K562 (cell line): Measurements from ENCODE around the gene SPNS1. TPM values are rescaled to one million over a fixed set of nuclear protein-coding genes. Genes with fewer than 3 reads are reported as not detected.

Source experiments
- DPF2 ChIP-seq: fragments of 450-650 bp; IDR thresholded peaks from 2 replicates; pipeline ENCODE4 v1.6.1; 2016
- ERF ChIP-seq: fragments of 450-650 bp; formaldehyde crosslinking; IDR thresholded peaks from 2 replicates; pipeline ENCODE4 v1.4.0; 2020; ENCODE audit warnings: mild to moderate bottlenecking, mixed read lengths
- FIP1L1 ChIP-seq: fragments of 200-400 bp; formaldehyde crosslinking; IDR thresholded peaks from 2 replicates; pipeline ENCODE4 v1.6.1; 2018; ENCODE audit warnings: mild to moderate bottlenecking, low read depth, low read length; ENCODE audit not compliant: poor library complexity, severe bottlenecking
- GTF2F1 ChIP-seq: IDR thresholded peaks from 2 replicates; pipeline ENCODE4 v1.6.1; 2011; ENCODE audit warnings: low read depth, low read length, improper control_type of control experiment
- HDAC8 ChIP-seq: fragments of 450-650 bp; IDR thresholded peaks from 2 replicates; pipeline ENCODE4 v1.6.1; 2016; ENCODE audit warnings: mild to moderate bottlenecking, missing genetic modification characterization, moderate library complexity, missing compliant biosample characterization
- HNRNPUL1 ChIP-seq: fragments of 200-400 bp; formaldehyde crosslinking; IDR thresholded peaks from 2 replicates; pipeline ENCODE4 v1.6.1; 2017; ENCODE audit warnings: low read length
- KLF10 ChIP-seq: fragments of 250-450 bp; sonication (Bioruptor Pico); IDR thresholded peaks from 2 replicates; pipeline ENCODE4 v1.6.1; 2021; ENCODE audit warnings: matching md5 sums
- MAZ ChIP-seq, 2 experiments: fragments of 450-650 bp in 1 of 2; sonication (generic) in 1 of 2; formaldehyde crosslinking; IDR thresholded peaks in 1 of 2; conservative IDR thresholded peaks in 1 of 2; 2 replicates each; pipeline versions ENCODE4 v1.4.0 to v1.5.0; 2020; ENCODE audit warnings: mild to moderate bottlenecking in 1 of 2, missing genetic modification reagents in 1 of 2
- MEF2A ChIP-seq: IDR thresholded peaks from 2 replicates; pipeline ENCODE4 v1.6.1; 2011; ENCODE audit warnings: low read depth, mild to moderate bottlenecking, low read length, moderate library complexity; ENCODE audit not compliant: control insufficient read depth
- NCOA4 ChIP-seq: fragments of 450-650 bp; IDR thresholded peaks from 2 replicates; pipeline ENCODE4 v1.6.1; 2018; ENCODE audit warnings: mild to moderate bottlenecking; ENCODE audit not compliant: partially characterized antibody
- NCOA6 ChIP-seq: fragments of 450-650 bp; IDR thresholded peaks from 2 replicates; pipeline ENCODE4 v1.6.1; 2017; ENCODE audit warnings: mild to moderate bottlenecking
- PHB2 ChIP-seq: fragments of 450-650 bp; IDR thresholded peaks from 2 replicates; pipeline ENCODE4 v1.6.1; 2017; ENCODE audit warnings: low read depth
- POLR2B ChIP-seq: fragments of 450-650 bp; IDR thresholded peaks from 2 replicates; pipeline ENCODE4 v1.6.1; 2018; ENCODE audit warnings: low read depth; ENCODE audit not compliant: partially characterized antibody
- SAP30 ChIP-seq: fragments of 200-600 bp; sonication (generic); IDR thresholded peaks from 2 replicates; pipeline ENCODE4 v1.6.1; 2012; ENCODE audit warnings: borderline replicate concordance, low read depth, mild to moderate bottlenecking, moderate library complexity, low read length, control low read depth, inconsistent platforms; ENCODE audit not compliant: insufficient read depth, poor library complexity, severe bottlenecking
- SMARCE1 ChIP-seq: fragments of 450-650 bp; IDR thresholded peaks from 2 replicates; pipeline ENCODE4 v1.7.1; 2016; ENCODE audit warnings: mild to moderate bottlenecking
- SPI1 ChIP-seq: IDR thresholded peaks from 2 replicates; pipeline ENCODE4 v1.6.1; 2011; ENCODE audit warnings: low read depth, low read length, control low read depth, borderline replicate concordance
- TARDBP ChIP-seq: fragments of 450-650 bp; IDR thresholded peaks from 2 replicates; pipeline ENCODE4 v1.6.1; 2016
- TRIM24 ChIP-seq, 2 experiments: fragments of 450-650 bp; IDR thresholded peaks; 2 replicates each; pipeline ENCODE4 v1.6.1; 2016
- UBTF ChIP-seq, 2 experiments: IDR thresholded peaks; 2 replicates each; pipeline ENCODE4 v1.6.1; 2012; ENCODE audit warnings: improper control_type of control experiment in 2 of 2, low read depth in 2 of 2, low read length in 2 of 2, borderline replicate concordance in 1 of 2
- USF2 ChIP-seq: sonication (generic); formaldehyde crosslinking; IDR thresholded peaks from 2 replicates; pipeline ENCODE4 v1.5.0; 2020; ENCODE audit warnings: missing genetic modification reagents
- ZBED1 ChIP-seq: IDR thresholded peaks from 2 replicates; pipeline ENCODE4 v1.6.1; 2014
- ZBTB12 ChIP-seq: fragments of 250-450 bp; sonication (Bioruptor Pico); IDR thresholded peaks from 2 replicates; pipeline ENCODE4 v1.4.0; 2020
- ZFX ChIP-seq: sonication (generic); formaldehyde crosslinking; IDR thresholded peaks from 2 replicates; pipeline ENCODE4 v1.8.0; 2022; ENCODE audit warnings: mild to moderate bottlenecking, missing genetic modification reagents, moderate library complexity
- ZNF140 ChIP-seq: fragments of 250-450 bp; sonication (Bioruptor Pico); IDR thresholded peaks from 2 replicates; pipeline ENCODE4 v1.8.0; 2021; ENCODE audit warnings: moderate library complexity, mild to moderate bottlenecking, inconsistent platforms
- ZNF212 ChIP-seq: fragments of 450-650 bp; formaldehyde crosslinking; IDR thresholded peaks from 2 replicates; pipeline ENCODE4 v1.4.0; 2020; ENCODE audit warnings: mild to moderate bottlenecking
- ZNF274 ChIP-seq: IDR thresholded peaks from 2 replicates; pipeline ENCODE4 v1.6.1; 2011; ENCODE audit warnings: low read depth, mild to moderate bottlenecking, low read length, moderate library complexity, borderline replicate concordance
- ZNF766 ChIP-seq: fragments of 200-800 bp; sonication (Bioruptor generic); conservative IDR thresholded peaks from 2 replicates; pipeline ENCODE4 v1.6.1; 2016; ENCODE audit warnings: missing genetic modification characterization, missing compliant biosample characterization
- polyA plus RNA-seq, 8 experiments: library from polyadenylated mRNA; depleted of rRNA in 4 of 8; stranded (reverse) in 5 of 8; unstranded in 3 of 8; fragments of >200 nt; fragmentation: Nextera tagmentation in 2 of 8; fragmentation: Illumina TruSeq in 1 of 8; extraction: Ambion mirVana in 2 of 8; extraction: Trizol in 1 of 8; gene quantifications; 2 replicates each; pipeline versions ENCODE4 v1.2.1 to v1.2.3, GENCODE V29; 2011 to 2014; ENCODE audit warnings: inconsistent platforms in 1 of 8, missing spikeins in 1 of 8
- total RNA-seq, 7 experiments: library from RNA; depleted of rRNA in 6 of 7; stranded (reverse); fragments of >200 nt in 6 of 7; fragmentation: Illumina TruSeq in 2 of 7; extraction: Trizol in 2 of 7; gene quantifications; 2 replicates each; pipeline versions ENCODE4 v1.2.1 to v1.2.3, GENCODE V29; 2011 to 2021; ENCODE audit warnings: low replicate concordance in 1 of 7

The SPNS1 gene
- total and polyA plus RNA-seq, 9 of the 15 experiments (the other 6 are each of a cell fraction or from before 2014, with no cell fraction given) = 0.58 to 64.9 (median 13.7) TPM

- TF ChIP-seq ZNF274 (no peak), TARDBP (no peak), USF2 (CRISPR knock-in tag) (no peak), SAP30 (peak; percentile 55), ERF (CRISPR knock-in tag) (no peak), GTF2F1 (0 out of 2 replicates have a peak, but pooled peaks have one; percentile 7), ZNF140 (CRISPR knock-in tag) (no peak), SMARCE1 (no peak), ZBTB12 (CRISPR knock-in tag) (peak; percentile 61), PHB2 (no peak), TRIM24 (IDR thresholded peaks at IDR 0.05) (no peak), UBTF (IDR thresholded peaks at IDR 0.05; ENCODE audit: borderline replicate concordance in 1 of 2, low read depth in 2 of 2, low read length in 2 of 2) (peak; percentile 90 to 95; a peak in 2 of 4 replicates), FIP1L1 (no peak), DPF2 (no peak), KLF10 (no peak), ZNF212 (no peak), NCOA6 (no peak), HNRNPUL1 (no peak), NCOA4 (no peak), SPI1 (no peak), ZNF766 (no peak), POLR2B (peak; percentile 78), ZFX (0 out of 2 replicates have a peak, but pooled peaks have one; percentile 12), MEF2A (no peak), HDAC8 (tag) (no peak), MAZ (CRISPR knock-in tag; conservative IDR thresholded peaks at IDR 0.05 in 1 of 2, IDR thresholded peaks at IDR 0.05 in 1 of 2) (peak; percentile 40 to 50; a peak in 3 of 4 replicates), ZBED1 (no peak)
Measured at GRCh38 chr16:28950648-28951409, 23.7 kb upstream of the SPNS1 start, which contains the start of gene NFATC2IP (continued).
